GM18505 (cell line): ENCODE data around the gene TMEM181.
"Not testable (repeated sequence)": the region's sequence is repeated elsewhere in the genome, so short reads cannot be mapped to it uniquely, and the experiment has no call there.

ENCODE experiments used
- ATAC-seq: cut with Tn5 transposase; IDR thresholded peaks from one replicate; pipeline ENCODE4 v1.9.1; 2021; ENCODE audit not compliant: unreplicated experiment
- POLR2A ChIP-seq: IDR thresholded peaks from 4 replicates; pipeline ENCODE4 v1.6.1; 2011; ENCODE audit warnings: borderline replicate concordance; ENCODE audit not compliant: insufficient read depth, insufficient read length; ENCODE audit errors: extremely low read depth

TMEM181 gene

DNA sequence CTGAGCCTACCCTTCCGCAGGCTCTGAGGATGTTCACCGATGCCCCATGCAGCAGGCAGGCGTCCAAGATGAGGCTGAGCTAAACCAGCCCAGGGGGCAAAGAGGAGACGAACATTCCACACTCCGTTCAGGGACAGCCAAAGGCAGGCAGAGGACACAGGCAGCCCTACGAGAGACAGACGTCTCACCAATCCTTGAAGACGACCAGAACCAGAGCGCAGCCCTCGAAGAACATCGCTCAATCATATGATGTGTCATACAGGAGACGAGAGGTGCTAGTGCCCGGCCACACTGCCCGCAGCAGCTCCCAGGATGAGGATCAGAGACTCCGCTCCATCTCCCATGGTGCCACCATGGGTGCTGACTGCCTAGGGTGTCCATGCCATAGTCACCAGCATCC is 35.6 kb upstream of the TMEM181 start:
- ATAC-seq, result no peak

DNA sequence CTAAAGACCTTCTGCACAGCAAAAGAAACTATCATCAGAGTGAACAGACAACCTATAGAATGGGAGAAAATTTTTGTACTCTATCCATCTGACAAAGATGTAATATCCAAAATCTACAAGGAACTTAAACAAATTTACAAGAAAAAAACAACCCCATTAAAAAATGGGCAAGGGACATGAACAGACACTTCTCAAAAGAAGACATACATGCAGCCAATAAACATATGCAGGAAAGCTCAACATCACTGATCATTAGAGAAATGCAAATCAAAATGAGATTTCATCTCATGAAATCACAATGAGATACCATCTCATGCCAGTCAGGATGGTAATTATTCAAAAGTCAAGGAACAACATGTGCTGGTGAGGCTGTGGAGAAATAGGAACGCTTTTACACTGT is 32.0 kb upstream of the TMEM181 start:
- ATAC-seq, result not testable (repeated sequence)

More for the DNA sequence above, 35.6 kb upstream of the TMEM181 start:
- TF ChIP-seq POLR2A, result no peak

DNA sequence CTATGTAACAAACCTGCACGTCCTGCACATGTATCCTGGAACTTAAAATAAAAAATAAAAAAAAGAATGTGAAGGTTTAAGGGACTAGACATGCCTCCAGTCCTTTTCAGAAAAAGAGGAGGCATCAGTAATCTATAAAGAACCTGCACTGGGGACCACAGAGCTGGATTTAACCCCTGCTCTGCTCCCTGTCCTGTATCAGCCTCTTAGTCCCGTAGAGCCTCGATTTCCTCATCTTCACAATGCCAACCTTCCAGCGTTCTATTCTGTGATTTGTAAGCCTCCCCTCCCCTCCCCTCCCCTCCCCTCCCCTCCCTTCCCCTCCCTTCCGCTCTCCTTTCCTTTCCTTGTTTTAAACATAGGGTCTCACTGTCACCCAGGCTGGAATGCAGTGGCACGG is 31.1 kb upstream of the TMEM181 start:
- no peak for TF ChIP-seq POLR2A
- no peak for ATAC-seq

DNA sequence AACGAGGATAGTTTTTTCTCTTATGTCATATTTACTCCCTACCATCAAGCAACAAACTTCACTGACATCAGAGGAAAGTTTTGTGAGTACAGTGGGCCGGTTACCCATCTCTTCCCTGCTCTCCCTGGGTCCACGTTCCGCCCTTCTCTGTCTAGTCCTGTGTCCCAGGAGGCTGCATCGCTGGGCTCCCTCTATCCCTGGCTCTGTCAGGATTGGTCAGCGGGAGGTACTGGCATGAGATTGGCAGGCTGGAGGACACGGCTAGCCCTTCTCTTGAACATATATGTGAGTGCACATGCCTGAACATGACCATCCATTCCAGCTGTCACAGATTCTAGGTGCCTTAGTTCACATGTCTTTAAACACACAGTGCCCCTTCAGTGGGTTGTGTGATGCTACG is 30.3 kb upstream of the TMEM181 start:
- ATAC-seq, result no peak
- TF ChIP-seq POLR2A, result no peak

DNA sequence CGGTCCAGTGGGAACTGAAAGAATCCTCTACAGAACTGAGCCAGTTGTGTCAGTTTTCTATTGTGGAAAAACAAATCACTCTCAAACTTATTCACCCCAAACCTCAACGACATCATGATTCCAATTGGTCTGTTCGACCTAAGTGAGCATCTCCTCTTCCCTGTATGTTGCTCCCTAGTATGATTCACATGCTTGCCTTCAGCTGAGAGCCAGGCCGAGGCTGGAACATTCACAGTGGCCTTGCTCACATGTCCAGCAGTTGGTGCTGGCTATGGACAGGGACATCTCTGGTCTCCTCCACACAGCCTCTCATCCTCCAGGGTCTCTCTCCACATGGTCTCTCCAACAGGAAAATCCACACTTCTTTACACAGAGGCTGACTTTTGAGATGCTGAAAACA is 28.3 kb upstream of the TMEM181 start:
- TF ChIP-seq POLR2A, result no peak
- ATAC-seq, result no peak

DNA sequence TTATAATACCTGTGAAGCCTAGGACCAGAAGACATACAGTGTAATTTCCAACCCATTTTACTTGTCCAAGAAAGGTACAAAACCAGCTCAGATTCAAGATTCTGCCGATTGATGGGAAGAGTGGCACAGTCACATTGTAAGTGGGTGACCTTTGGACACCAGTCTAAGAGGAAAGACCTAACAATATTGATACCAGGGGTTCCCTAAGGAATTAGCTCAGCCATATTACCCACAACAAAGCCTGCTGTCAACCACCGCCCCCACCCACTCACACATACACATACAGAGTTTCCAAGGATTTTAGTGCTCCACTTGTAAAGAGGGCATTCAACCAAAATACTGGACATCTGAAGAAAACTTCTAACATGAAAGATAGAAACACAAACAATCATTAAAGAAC is 27.9 kb upstream of the TMEM181 start:
- no peak for TF ChIP-seq POLR2A
- ATAC-seq, result no peak

DNA sequence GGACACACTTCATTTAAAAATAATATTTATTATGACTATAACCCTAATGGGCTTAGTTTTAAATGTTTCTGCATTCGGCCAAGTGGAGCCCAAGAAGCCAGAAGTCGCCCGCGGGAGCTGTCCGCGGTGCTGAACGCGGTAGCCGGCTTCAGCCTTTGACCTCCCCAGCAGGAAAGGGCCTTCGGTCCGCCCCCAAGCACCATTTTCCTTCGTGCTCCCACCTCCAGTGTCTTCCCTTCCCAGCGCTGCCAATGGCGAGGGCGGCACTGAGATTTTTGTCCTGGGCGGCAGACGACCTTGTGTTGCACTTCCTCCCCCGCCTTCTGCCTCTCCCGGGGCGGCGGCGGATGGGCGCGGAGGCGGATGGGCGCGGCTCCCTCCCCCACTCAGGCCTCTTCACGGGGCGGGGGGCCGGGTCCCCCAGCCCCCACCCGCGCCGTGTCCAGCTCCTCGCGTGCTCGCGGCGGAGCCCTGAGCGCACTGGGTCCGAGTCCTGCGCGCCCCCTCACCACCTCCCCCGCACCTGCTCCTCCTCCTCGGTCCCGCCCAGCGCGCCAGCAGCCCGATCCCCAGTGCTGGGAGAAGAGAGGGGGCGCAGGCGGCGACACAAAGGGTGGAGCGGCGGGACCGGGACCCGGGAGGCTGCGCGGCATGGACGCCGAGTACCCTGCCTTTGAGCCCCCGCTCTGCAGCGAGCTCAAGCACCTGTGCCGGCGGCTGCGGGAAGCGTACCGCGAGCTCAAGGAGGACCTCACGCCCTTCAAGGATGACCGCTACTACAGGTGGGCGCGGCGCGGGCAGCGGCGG is 23.6 kb upstream of the TMEM181 start:
- TF ChIP-seq POLR2A, result no peak
- ATAC-seq, result no peak

DNA sequence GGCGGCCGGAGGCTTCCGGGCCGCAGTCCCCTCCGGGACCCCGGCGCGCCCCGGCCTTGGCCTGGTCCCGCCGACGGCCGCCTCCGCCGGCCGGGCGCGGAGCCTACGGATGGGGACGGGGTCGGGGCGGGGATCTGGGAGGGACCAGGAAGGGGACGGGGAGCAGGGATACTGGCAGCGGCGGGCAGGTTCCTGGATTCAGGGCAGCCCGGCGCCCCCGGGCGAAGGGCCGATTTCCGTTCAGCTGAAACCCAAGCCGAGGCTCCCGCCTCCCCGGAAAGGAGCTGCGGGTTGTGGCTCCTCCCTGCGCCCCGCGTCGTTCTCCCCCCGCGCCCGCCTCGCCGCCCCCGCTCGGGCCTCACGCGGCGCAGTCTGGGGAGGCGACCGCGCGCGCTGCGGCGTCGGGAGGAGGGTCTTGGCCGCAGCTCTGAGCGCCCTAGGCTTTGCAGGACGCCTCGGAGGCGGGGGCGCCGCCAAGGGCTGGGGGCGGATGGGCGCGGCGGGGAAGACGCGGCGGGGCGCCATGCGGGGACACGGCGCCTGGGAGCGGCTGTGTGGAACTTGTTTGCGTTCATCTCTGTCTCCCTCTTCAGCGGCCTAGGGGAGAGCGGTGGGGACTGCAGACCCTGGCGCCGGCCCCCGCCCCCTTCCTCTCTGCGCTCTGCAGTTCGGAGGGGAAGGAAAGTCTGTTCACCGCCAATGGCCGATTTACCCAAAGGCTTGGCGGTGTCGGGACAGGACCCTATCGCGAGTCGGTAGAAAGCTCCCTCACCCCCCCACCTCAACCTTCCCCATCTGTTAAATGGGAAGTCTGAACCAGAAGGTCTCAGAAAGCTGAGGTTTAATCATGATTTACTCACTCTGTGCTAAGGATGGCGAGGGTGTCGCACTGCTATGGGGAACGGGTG is 22.7 kb upstream of the TMEM181 start:
- no peak for TF ChIP-seq POLR2A
- ATAC-seq, result no peak

DNA sequence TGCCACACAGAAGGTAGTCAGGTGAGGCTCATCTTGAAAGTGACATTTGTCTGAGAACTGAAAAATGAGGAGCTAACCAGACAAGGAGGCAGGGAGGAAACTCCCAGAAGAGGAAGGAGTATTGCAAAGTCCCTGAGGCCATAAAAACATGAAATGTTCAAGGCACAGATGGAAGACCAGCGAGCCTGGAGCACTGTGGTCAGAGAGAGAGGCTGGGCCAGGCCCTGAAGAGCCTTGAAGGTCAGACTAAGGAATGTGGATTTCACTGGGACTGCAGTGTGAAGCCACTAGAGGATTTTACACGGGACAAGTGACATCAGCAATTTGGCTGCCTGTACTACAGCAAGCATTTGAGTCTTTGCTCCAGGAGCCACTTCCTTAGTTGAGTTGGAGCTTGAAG is 21.1 kb upstream of the TMEM181 start:
- no peak for ATAC-seq
- TF ChIP-seq POLR2A, result no peak

DNA sequence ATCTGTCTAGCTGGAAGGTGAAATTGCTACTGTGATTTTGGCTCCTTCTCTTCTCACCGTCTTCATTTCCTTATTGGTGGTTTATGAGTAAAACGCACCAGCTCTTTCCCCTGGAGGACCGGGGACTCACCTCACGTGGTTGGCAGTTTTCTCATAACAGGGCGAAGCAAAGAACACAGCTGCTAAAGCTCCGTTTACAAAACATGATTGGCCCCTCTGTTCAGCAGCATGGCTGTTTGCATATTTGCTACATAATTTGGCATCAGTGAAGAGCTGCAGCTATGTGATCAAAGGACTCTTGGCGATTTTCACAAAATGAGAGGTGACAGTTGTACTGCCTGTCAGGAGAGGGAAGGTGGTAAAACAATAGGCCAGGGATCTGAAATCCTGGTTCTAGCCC is 20.5 kb upstream of the TMEM181 start:
- no peak for TF ChIP-seq POLR2A
- ATAC-seq, result no peak

DNA sequence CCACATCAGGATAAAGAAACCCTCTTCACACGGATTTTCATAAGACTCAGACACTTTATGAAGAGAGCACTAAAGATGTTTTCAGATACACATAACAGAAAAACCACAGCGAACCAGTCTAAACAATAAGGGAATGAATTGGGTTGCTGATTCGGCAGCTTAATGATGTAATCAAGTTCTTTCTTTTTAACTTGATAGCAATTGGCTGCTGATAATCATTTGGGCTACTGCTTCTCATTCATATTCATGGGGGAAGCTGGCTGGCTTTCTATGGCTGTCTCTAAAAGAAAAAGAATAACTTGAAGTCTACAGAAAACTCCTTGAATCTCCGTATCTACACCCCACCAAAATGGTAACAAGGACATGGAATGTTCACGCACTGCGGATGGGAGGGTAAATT is 20.0 kb upstream of the TMEM181 start:
- no peak for ATAC-seq
- no peak for TF ChIP-seq POLR2A

DNA sequence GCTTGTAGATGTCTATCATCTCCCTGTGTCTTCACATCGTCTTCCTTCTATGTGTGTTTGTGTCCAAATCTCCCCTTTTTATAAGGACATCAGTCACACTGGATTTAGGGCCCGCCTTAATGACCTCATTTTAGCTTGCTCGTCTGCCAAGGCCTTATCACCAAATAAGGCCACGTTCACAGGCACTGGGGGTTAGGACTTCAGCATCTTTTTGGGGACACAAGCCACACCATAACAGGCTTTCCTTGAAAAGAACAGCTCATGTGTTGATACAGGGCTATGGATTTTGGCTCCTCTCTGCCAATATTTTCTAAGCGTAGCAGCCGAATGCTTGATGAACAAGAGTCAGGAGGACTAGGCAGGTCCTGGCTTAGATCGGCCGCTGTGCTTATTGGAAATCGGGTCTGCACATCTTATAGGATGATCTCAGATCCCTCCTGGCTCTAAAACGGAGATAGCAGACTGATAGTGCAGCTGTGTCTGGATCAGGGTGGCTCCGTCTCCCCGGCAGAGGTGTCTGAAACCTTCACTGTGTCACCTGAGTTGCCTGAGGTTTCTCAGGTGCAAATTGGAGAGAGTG is 16.2 kb upstream of the TMEM181 start:
- no peak for ATAC-seq
- TF ChIP-seq POLR2A, result no peak

DNA sequence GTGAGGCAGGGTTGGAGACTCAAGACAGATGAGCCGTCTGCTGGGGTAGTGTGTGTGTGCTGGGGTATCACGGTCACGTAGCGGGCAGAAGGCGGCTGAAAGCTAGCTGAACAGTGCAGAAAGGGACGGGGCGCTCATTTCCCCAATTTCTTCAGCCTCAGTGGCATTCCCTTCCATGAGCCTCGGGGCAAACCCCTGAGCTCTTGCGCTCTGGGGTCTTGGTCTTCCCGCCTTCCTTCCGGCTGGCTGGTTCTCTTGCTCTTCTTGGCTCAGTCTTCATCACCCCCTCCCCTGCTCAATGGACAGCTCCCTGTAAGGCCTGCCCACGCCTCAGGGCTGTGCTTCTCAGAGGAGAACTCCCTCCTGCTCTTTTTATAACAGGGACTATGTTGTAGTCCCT is 15.5 kb upstream of the TMEM181 start:
- no peak for ATAC-seq
- TF ChIP-seq POLR2A, result no peak
